SU-DHL-6 (cell line): ENCODE data around the gene DLG1.

Experiments
- H2AFZ ChIP-seq: fragments of 200-600 bp; sonication (generic); 2 replicates; pipeline ENCODE4 v1.6.1; 2014; ENCODE audit warnings: low read depth, mild to moderate bottlenecking, moderate library complexity, mixed read lengths, antibody characterized with exemption, low read length; ENCODE audit not compliant: severe bottlenecking
- H3F3A ChIP-seq: fragments of 200-600 bp; shearing (Covaris generic); 2 replicates; pipeline ENCODE4 v1.6.0; 2016; ENCODE audit warnings: antibody characterized with exemption, mild to moderate bottlenecking; ENCODE audit not compliant: insufficient read depth
- H3K27ac ChIP-seq: fragments of 200-600 bp; sonication (generic); 2 replicates; pipeline ENCODE4 v1.5.1; 2016; ENCODE audit warnings: low read depth, mild to moderate bottlenecking, low read length, moderate library complexity, mixed read lengths
- H3K27me3 ChIP-seq: fragments of 200-600 bp; sonication (generic), shearing (Covaris generic); 2 replicates; pipeline ENCODE4 v1.6.0; 2014; ENCODE audit warnings: mild to moderate bottlenecking, low read length
- H3K36me3 ChIP-seq: fragments of 200-600 bp; sonication (generic); 2 replicates; pipeline ENCODE4 v1.6.1; 2014; ENCODE audit warnings: mild to moderate bottlenecking, low read length, mixed read lengths
- H3K4me2 ChIP-seq: fragments of 300-600, 200-600 bp; shearing (Covaris generic), sonication (generic); 2 replicates; pipeline ENCODE4 v1.6.0; 2014; ENCODE audit warnings: low read length, low read depth, mild to moderate bottlenecking; ENCODE audit not compliant: poor library complexity, severe bottlenecking
- H3K4me3 ChIP-seq: fragments of 200-600 bp; sonication (generic); 2 replicates; pipeline ENCODE4 v1.5.1; 2014; ENCODE audit warnings: antibody characterized with exemption, low read length, mild to moderate bottlenecking, mixed read lengths; ENCODE audit not compliant: insufficient read depth, poor library complexity, severe bottlenecking
- H3K79me2 ChIP-seq: fragments of 200-600 bp; sonication (generic); 2 replicates; pipeline ENCODE4 v1.6.1; 2014; ENCODE audit warnings: mild to moderate bottlenecking, low read length, moderate library complexity; ENCODE audit not compliant: insufficient read depth
- H3K9ac ChIP-seq: fragments of 200-600 bp; sonication (generic); 2 replicates; pipeline ENCODE4 v1.7.0; 2014; ENCODE audit warnings: mild to moderate bottlenecking, low read length
- H3K9me2 ChIP-seq: fragments of 200-600 bp; sonication (generic); replicated peaks from 2 replicates; pipeline ENCODE4 v1.6.1; 2014; ENCODE audit warnings: low read length; ENCODE audit not compliant: insufficient read depth
- H3K9me3 ChIP-seq: fragments of 200-600 bp; sonication (generic); 2 replicates; pipeline ENCODE4 v1.6.1; 2014; ENCODE audit warnings: low read length, mixed read lengths; ENCODE audit not compliant: insufficient read depth
- H4K20me1 ChIP-seq: fragments of 200-600 bp; sonication (generic); 2 replicates; pipeline ENCODE4 v1.6.1; 2014; ENCODE audit warnings: low read depth, mild to moderate bottlenecking, antibody characterized with exemption, low read length, moderate library complexity, mixed read lengths
- CTCF ChIP-seq: fragments of 200-600 bp; sonication (generic); IDR thresholded peaks from one replicate; pipeline ENCODE4 v1.5.1; 2017; ENCODE audit warnings: antibody characterized with exemption, mild to moderate bottlenecking, low read length, moderate library complexity; ENCODE audit not compliant: insufficient read depth, poor library complexity, severe bottlenecking
- EZH2phosphoT487 ChIP-seq: fragments of 200-600 bp; sonication (generic), shearing (Covaris generic); conservative IDR thresholded peaks from 2 replicates; pipeline ENCODE4 v1.6.1; 2018; ENCODE audit warnings: mild to moderate bottlenecking, antibody characterized with exemption, low read length, moderate library complexity, mixed read lengths

DLG1 gene

GRCh38 chr3:197002701-197003454 lies 295.5 kb downstream of the DLG1 start:
- Histone ChIP-seq H3K9ac (peak overlapping the region; percentile 70), H2AFZ (peak overlapping the region; percentile 97), H3K36me3 (no peaks in the 10 kb centered on the region), H3K79me2 (no peaks in the 10 kb centered on the region), H3K9me3 (no peaks in the 10 kb centered on the region), H3K4me3 (peak overlapping the region; percentile 51), H3K27ac (no peak overlapping the region), H3K9me2 (no peaks in the 10 kb centered on the region), H4K20me1 (no peaks in the 10 kb centered on the region), H3K27me3 (no peaks in the 10 kb centered on the region), H3F3A (no peaks in the 10 kb centered on the region), H3K4me2 (peak overlapping the region; percentile 76)
- no peak for TF ChIP-seq EZH2phosphoT487
- peak; percentile 33 for TF ChIP-seq CTCF

- Histone ChIP-seq H3F3A (no peaks in the 10 kb centered on the region), H3K9ac (peak overlapping the region; percentile 70), H3K4me3 (peak overlapping the region; percentile 51), H3K9me3 (no peaks in the 10 kb centered on the region), H3K9me2 (no peaks in the 10 kb centered on the region), H3K4me2 (peak overlapping the region; percentile 76), H3K27ac (no peak overlapping the region), H2AFZ (peak overlapping the region; percentile 97), H3K36me3 (no peaks in the 10 kb centered on the region), H3K27me3 (no peaks in the 10 kb centered on the region), H4K20me1 (no peaks in the 10 kb centered on the region), H3K79me2 (no peaks in the 10 kb centered on the region)
- no peak for TF ChIP-seq CTCF
- no peak for TF ChIP-seq EZH2phosphoT487
These were observed 296.3 kb downstream of the DLG1 start for GRCh38 chr3:197001972-197002700.

- no peak overlapping the region for H3K27ac ChIP-seq
These were observed 297.1 kb downstream of the DLG1 start for GRCh38 chr3:197001106-197001971.

More at GRCh38 chr3:197001106-197001971, 297.1 kb downstream of the DLG1 start:
- H3K4me3 ChIP-seq, result no peak overlapping the region
- H2AFZ ChIP-seq, result no peak overlapping the region
- H3K4me2 ChIP-seq, result no peak overlapping the region
- no peaks in the 10 kb centered on the region for H3F3A ChIP-seq
- H3K79me2 ChIP-seq, result no peaks in the 10 kb centered on the region
- no peaks in the 10 kb centered on the region for H3K27me3 ChIP-seq
- no peaks in the 10 kb centered on the region for H3K9me2 ChIP-seq
- no peak for TF ChIP-seq EZH2phosphoT487
- no peak for TF ChIP-seq CTCF
- H3K9me3 ChIP-seq, result no peaks in the 10 kb centered on the region
- H3K36me3 ChIP-seq, result no peaks in the 10 kb centered on the region
- no peak overlapping the region; the same call in 1 of the 2 replicates for H3K9ac ChIP-seq
- no peaks in the 10 kb centered on the region for H4K20me1 ChIP-seq
